Activated CD8-positive, alpha-beta memory T cell treated with anti-CD3 and anti-CD28 coated beads, Interleukin-2, amount 50 U/mL, for 1 hour (primary cell): Measurements from ENCODE around the gene ZNF837.

ENCODE experiments used
- DNase-seq: peaks from one replicate; pipeline ENCODE4 v3.0.0-alpha.2; 2020; ENCODE audit errors: extremely low read depth

The ZNF837 gene

GRCh38 chr19:58368561-58369360 lies 12.1 kb downstream of the ZNF837 start:
- DNase-seq, result no peak

GRCh38 chr19:58367698-58368454 lies 13.0 kb downstream of the ZNF837 start:
- no peak for DNase-seq

GRCh38 chr19:58366585-58367430 lies 14.0 kb downstream of the ZNF837 start:
- no peak for DNase-seq

- DNase-seq, result no peak
Measured at GRCh38 chr19:58364146-58364545, 16.7 kb downstream of the ZNF837 start.

- DNase-seq, result peak; percentile 88
Measured at GRCh38 chr19:58362272-58362994, 18.4 kb downstream of the ZNF837 start, which contains the start of gene ZNF497. ZNF497 (minus strand) TSS chr19:58362751; CDS start chr19:58357635, 5,116 bp downstream.

GRCh38 chr19:58361900-58362271 lies 18.9 kb downstream of the ZNF837 start:
- DNase-seq, result no peak

GRCh38 chr19:58357481-58358145 lies 23.2 kb downstream of the ZNF837 start:
- no peak for DNase-seq

GRCh38 chr19:58356766-58357480 lies 23.9 kb downstream of the ZNF837 start:
- DNase-seq, result no peak

- DNase-seq, result no peak
Measured at GRCh38 chr19:58355908-58356765, 24.7 kb downstream of the ZNF837 start.

- DNase-seq, result no peak
Measured at GRCh38 chr19:58355215-58355796, 25.5 kb downstream of the ZNF837 start.

GRCh38 chr19:58354478-58355030 lies 26.3 kb downstream of the ZNF837 start:
- no peak for DNase-seq

GRCh38 chr19:58353717-58354477 lies 26.9 kb downstream of the ZNF837 start:
- DNase-seq, result no peak

GRCh38 chr19:58352760-58353671 lies 27.8 kb downstream of the ZNF837 start, which contains the start of gene A1BG:
A1BG (minus strand) TSS chr19:58353492; CDS start chr19:58353437, 55 bp downstream.
- no peak for DNase-seq

- no peak for DNase-seq
Measured at GRCh38 chr19:58351990-58352755, 28.7 kb downstream of the ZNF837 start.

- DNase-seq, result no peak
Measured at GRCh38 chr19:58351558-58351878, 29.3 kb downstream of the ZNF837 start.
